MCF 10A (cell line): ENCODE results near the gene CKS1B. TPM values are rescaled to one million over a fixed set of nuclear protein-coding genes. Genes with fewer than 3 reads are reported as not detected.

Experiments
- BruUV-seq: library from RNA; stranded (reverse); fragments of 400-500 nt; replicated peaks from 2 replicates; lab custom pipeline; 2021; lab: Mats Ljungman, UMichigan
- CTCF ChIA-PET: fragments of 300-600 bp; sonication (Branson Sonifier 250); formaldehyde crosslinking; extraction: SDS; loops from one replicate; lab custom pipeline; 2021; ENCODE audit warnings: antibody characterized with exemption, inconsistent platforms; lab: Yijun Ruan, JAX
- POLR2A ChIA-PET: fragments of 300-600, 350-650 bp; sonication (Branson Sonifier 250); formaldehyde crosslinking; extraction: SDS; loops from one replicate; lab custom pipeline; 2020; ENCODE audit warnings: antibody characterized with exemption, inconsistent platforms; lab: Yijun Ruan, JAX
- DNase-seq: peaks from one replicate; pipeline ENCODE4 v3.0.0-alpha.2; 2018; ENCODE audit not compliant: unreplicated experiment
- H3K27ac Mint-ChIP-seq: one replicate; pipeline ENCODE4 v1.8.0; 2022; ENCODE audit warnings: mild to moderate bottlenecking, low read depth, mixed read lengths; ENCODE audit not compliant: unreplicated experiment
- H3K27me3 Mint-ChIP-seq: one replicate; pipeline ENCODE4 v1.8.0; 2022; ENCODE audit warnings: mixed read lengths; ENCODE audit not compliant: insufficient read depth, unreplicated experiment
- H3K36me3 Mint-ChIP-seq: one replicate; pipeline ENCODE4 v1.8.0; 2022; ENCODE audit warnings: mild to moderate bottlenecking, moderate library complexity, mixed read lengths; ENCODE audit not compliant: insufficient read depth, unreplicated experiment
- H3K4me1 Mint-ChIP-seq: one replicate; pipeline ENCODE4 v1.8.0; 2022; ENCODE audit warnings: mixed read lengths; ENCODE audit not compliant: insufficient read depth, unreplicated experiment
- H3K4me3 Mint-ChIP-seq: one replicate; pipeline ENCODE4 v1.8.0; 2022; ENCODE audit warnings: mild to moderate bottlenecking, moderate library complexity, mixed read lengths; ENCODE audit not compliant: unreplicated experiment
- H3K9me3 Mint-ChIP-seq: one replicate; pipeline ENCODE4 v1.8.0; 2022; ENCODE audit warnings: mixed read lengths; ENCODE audit not compliant: unreplicated experiment
- CTCF ChIP-seq: fragments of 200-600 bp; IDR thresholded peaks from one replicate; pipeline ENCODE4 v1.8.0; 2022; ENCODE audit warnings: antibody characterized with exemption, mild to moderate bottlenecking; ENCODE audit not compliant: unreplicated experiment
- intact Hi-C: fragments of 100-400 bp; cut with micrococcal nuclease; formaldehyde crosslinking; loops from 2 replicates; pipeline ENCODE4 v1.14.1; 2022
- total RNA-seq: library from RNA; stranded (reverse); gene quantifications from 2 replicates; pipeline ENCODE4 v1.2.3, GENCODE V29; 2022

The CKS1B gene
- total RNA-seq, 1 experiment from 2014 or later = 285 TPM

- TSS peak; percentile 56 for BruUV-seq
- Mint-ChIP-seq H3K4me3 (no peak overlapping the region), H3K4me1 (peaks cover 37% of the 10 kb centered on the region), H3K36me3 (peaks cover 38% of the 10 kb centered on the region), H3K9me3 (no peaks in the 10 kb centered on the region), H3K27me3 (no peaks in the 10 kb centered on the region), H3K27ac (no peak overlapping the region)
- ChIA-PET CTCF (interaction anchor here (0.5 to 6.7 kb wide), 23 partner anchors 10 to 776 kb away, joined by 3 to 64 read pairs (median 4); partner anchors contain the start of genes FLAD1, LENEP, PYGO2 and ZBTB7B), POLR2A (interaction anchor here (0.7 to 41.1 kb wide), 33 partner anchors 2 to 1149 kb away, joined by 3 to 1917 read pairs (median 7); partner anchors contain the start of genes ADAM15, CKS1B, EFNA1 and EFNA3)
- TF ChIP-seq CTCF = no peak
- DNase-seq = peak; percentile 100
- intact Hi-C loops = loop anchor here (1.0 to 5.0 kb wide), 4 partner anchors 10 to 200 kb away; partner anchors contain the start of genes ADAM15, KRTCAP2 and TRIM46
Measured at GRCh38 chr1:154972517-154973343, 1.8 kb upstream of the CKS1B start.

- Mint-ChIP-seq H3K4me1 (peaks cover 33% of the 10 kb centered on the region), H3K27ac (no peak overlapping the region), H3K9me3 (no peaks in the 10 kb centered on the region), H3K4me3 (no peak overlapping the region), H3K27me3 (no peaks in the 10 kb centered on the region), H3K36me3 (peaks cover 34% of the 10 kb centered on the region)
- DNase-seq = peak; percentile 100
- ChIA-PET CTCF (interaction anchor here (0.6 to 6.7 kb wide), 17 partner anchors 8 to 493 kb away, joined by 3 to 64 read pairs (median 5); partner anchors contain the start of genes FLAD1, LENEP, PBXIP1 and PYGO2), POLR2A (interaction anchor here (0.6 to 41.1 kb wide), 35 partner anchors 3 to 1500 kb away, joined by 3 to 1917 read pairs (median 6); partner anchors contain the start of genes ADAM15, CKS1B, EFNA1 and EFNA3)
- intact Hi-C loops = loop anchor here (1.0 to 5.0 kb wide), 4 partner anchors 29 to 199 kb away; partner anchors contain the start of genes ADAM15, KRTCAP2, TRIM46 and ZBTB7B
- peak; percentile 27 for TF ChIP-seq CTCF
- BruUV-seq = no TSS peak
Measured at GRCh38 chr1:154973344-154974101, 958 bp upstream of the CKS1B start.

GRCh38 chr1:154974808-154975408, 427 bp downstream of the CKS1B start:
- TF ChIP-seq CTCF = no peak
- POLR2A ChIA-PET = interaction anchor here (0.6 to 41.1 kb wide), 23 partner anchors 4 to 755 kb away, joined by 3 to 1917 read pairs (median 9); partner anchors contain the start of genes ADAM15, CKS1B, EFNA1 and EFNA3
- DNase-seq = peak; percentile 100
- Mint-ChIP-seq H3K4me1 (peaks cover 32% of the 10 kb centered on the region), H3K27me3 (no peaks in the 10 kb centered on the region), H3K27ac (no peak overlapping the region), H3K36me3 (peaks cover 37% of the 10 kb centered on the region), H3K9me3 (no peaks in the 10 kb centered on the region), H3K4me3 (no peak overlapping the region)
- intact Hi-C loops = loop anchor here (1.0 to 5.0 kb wide), 2 partner anchors 27 to 197 kb away; partner anchors contain the start of genes KRTCAP2, TRIM46 and ZBTB7B
- CTCF ChIA-PET = interaction anchor here (0.6 to 6.7 kb wide), 7 partner anchors 7 to 494 kb away, joined by 3 to 64 read pairs (median 5); partner anchors contain the start of genes PBXIP1 and ZBTB7B
- no TSS peak for BruUV-seq
